Panc1 (cell line): ENCODE results near the gene AQP12B. TPM values are rescaled to one million over a fixed set of nuclear protein-coding genes. Genes with fewer than 3 reads are reported as not detected.

ENCODE experiments used
- ATAC-seq: fragments of 200-7000 bp; cut with Tn5 transposase; 2 replicates; pipeline ENCODE4 v1.9.1; 2020; ENCODE audit warnings: mild to moderate bottlenecking, moderate library complexity
- BruUV-seq: library from RNA; stranded (reverse); fragments of 400-500 nt; replicated peaks from 2 replicates; lab custom pipeline; 2021; lab: Mats Ljungman, UMichigan
- CTCF ChIA-PET: fragments of 300-600 bp; sonication (Branson Sonifier 250); formaldehyde crosslinking; loops from one replicate; lab custom pipeline; 2022; ENCODE audit warnings: antibody characterized with exemption; lab: Charles Lee
- POLR2A ChIA-PET: fragments of 300-600 bp; sonication (Branson Sonifier 250); formaldehyde crosslinking; loops from one replicate; lab custom pipeline; 2022; ENCODE audit warnings: antibody characterized with exemption; lab: Charles Lee
- DNase-seq: peaks from one replicate; pipeline ENCODE4 v3.0.0-alpha.2; 2010; ENCODE audit warnings: low read depth, low spot score
- H3K27ac ChIP-seq: 2 replicates; pipeline ENCODE4 v1.5.1; 2011; ENCODE audit warnings: mild to moderate bottlenecking, low read length, inconsistent platforms
- H3K27me3 ChIP-seq: fragments of 200-500 bp; sonication (Bioruptor generic); 2 replicates; pipeline ENCODE4 v1.6.0; 2014; ENCODE audit warnings: low read length, inconsistent platforms; ENCODE audit not compliant: control insufficient read depth, insufficient read depth
- H3K36me3 ChIP-seq: fragments of 200-500 bp; sonication (Bioruptor generic); 2 replicates; pipeline ENCODE4 v1.5.1; 2014; ENCODE audit warnings: inconsistent platforms, mild to moderate bottlenecking, low read length, moderate library complexity; ENCODE audit not compliant: control insufficient read depth, insufficient read depth
- H3K4me1 ChIP-seq: 2 replicates; pipeline ENCODE4 v1.5.1; 2011; ENCODE audit warnings: inconsistent platforms, mild to moderate bottlenecking, low read length, moderate library complexity; ENCODE audit not compliant: control insufficient read depth, insufficient read depth
- H3K4me3 ChIP-seq, 2 experiments: 2 replicates each; pipeline ENCODE4 v1.5.1; 2011 to 2012; ENCODE audit warnings: low read depth in 2 of 2, low read length in 2 of 2, mild to moderate bottlenecking in 2 of 2, inconsistent platforms in 1 of 2, moderate library complexity in 1 of 2
- H3K9me3 ChIP-seq: fragments of 200-500 bp; sonication (Bioruptor generic); 2 replicates; pipeline ENCODE4 v1.5.1; 2014; ENCODE audit warnings: low read depth, mild to moderate bottlenecking, inconsistent platforms, low read length, moderate library complexity; ENCODE audit not compliant: control insufficient read depth, insufficient read depth
- CTCF ChIP-seq: fragments of 450-650 bp; IDR thresholded peaks from 2 replicates; pipeline ENCODE4 v1.5.1; 2017; ENCODE audit warnings: mild to moderate bottlenecking
- POLR2AphosphoS5 ChIP-seq: IDR thresholded peaks from 2 replicates; pipeline ENCODE4 v1.6.1; 2012; ENCODE audit warnings: mild to moderate bottlenecking, low read depth, low read length, moderate library complexity
- REST ChIP-seq, 2 experiments: IDR thresholded peaks; 2 replicates each; pipeline ENCODE4 v1.6.1; 2011 to 2012; ENCODE audit warnings: low read depth in 2 of 2, control low read depth in 1 of 2, low read length in 1 of 2, mild to moderate bottlenecking in 1 of 2, moderate library complexity in 1 of 2; ENCODE audit not compliant: insufficient read depth in 1 of 2
- SIN3A ChIP-seq: IDR thresholded peaks from 2 replicates; pipeline ENCODE4 v1.6.1; 2012; ENCODE audit warnings: low read depth, mild to moderate bottlenecking, low read length, moderate library complexity, borderline replicate concordance; ENCODE audit not compliant: insufficient read depth
- TCF7L2 ChIP-seq: IDR thresholded peaks from 2 replicates; pipeline ENCODE4 v1.6.1; 2011; ENCODE audit warnings: mild to moderate bottlenecking, low read depth, low read length, inconsistent platforms
- in situ Hi-C: cut with HindIII; loops from 2 replicates; pipeline ENCODE4 v1.10.0; 2016; ENCODE audit warnings: low sequenced_read_pairs, low pct_unique_long_range_greater_than_20kb
- intact Hi-C: fragments of 100-400 bp; cut with micrococcal nuclease; formaldehyde crosslinking; loops from one replicate; pipeline ENCODE4 v1.10.0; 2022; ENCODE audit not compliant: unreplicated experiment
- total RNA-seq: library from RNA; stranded (reverse); gene quantifications from one replicate; pipeline ENCODE4 v1.2.1, GENCODE V29; 2021; ENCODE audit not compliant: unreplicated experiment

AQP12B gene
- total RNA-seq, 1 experiment from 2014 or later, result not detected

GRCh38 chr2:240727439-240727838 lies 44.8 kb upstream of the AQP12B start:
- BruUV-seq, result no TSS peak
- no peak overlapping the region for H3K4me3 ChIP-seq
- CTCF ChIA-PET, result no interaction called here
- no peak overlapping the region for H3K27ac ChIP-seq
- TF ChIP-seq SIN3A (no peak), POLR2AphosphoS5 (no peak), TCF7L2 (no peak), REST (IDR thresholded peaks at IDR 0.05; ENCODE audit: insufficient read depth in 1 of 2, low read depth in 2 of 2, low read length in 1 of 2) (no peak), CTCF (no peak)
- POLR2A ChIA-PET, result no interaction called here
- no peaks in the 10 kb centered on the region for H3K9me3 ChIP-seq
- no peaks in the 10 kb centered on the region for H3K27me3 ChIP-seq
- no peak for DNase-seq
- ATAC-seq, result no peak
- no peaks in the 10 kb centered on the region for H3K4me1 ChIP-seq
- in situ Hi-C loops (no loop called here), intact Hi-C loops (no loop called here)
- no peaks in the 10 kb centered on the region for H3K36me3 ChIP-seq

GRCh38 chr2:240726876-240727275 lies 44.2 kb upstream of the AQP12B start:
- intact Hi-C loops, result no loop called here
- ChIA-PET POLR2A (no interaction called here), CTCF (no interaction called here)
- Histone ChIP-seq H3K36me3 (no peaks in the 10 kb centered on the region), H3K9me3 (no peaks in the 10 kb centered on the region), H3K27me3 (no peaks in the 10 kb centered on the region), H3K4me1 (no peaks in the 10 kb centered on the region), H3K27ac (no peak overlapping the region), H3K4me3 (no peak overlapping the region)
- DNase-seq, result no peak
- TF ChIP-seq CTCF (no peak), TCF7L2 (no peak), REST (IDR thresholded peaks at IDR 0.05; ENCODE audit: insufficient read depth in 1 of 2, low read depth in 2 of 2, low read length in 1 of 2) (no peak), SIN3A (no peak), POLR2AphosphoS5 (no peak)
- no peak for ATAC-seq
- in situ Hi-C loops, result no loop called here
- BruUV-seq, result no TSS peak
